Brain pericyte (primary cell): Measurements from ENCODE around the gene RDX.
"Not testable (repeated sequence)": the region's sequence is repeated elsewhere in the genome, so short reads cannot be mapped to it uniquely, and the experiment has no call there.

ENCODE experiments used
- DNase-seq: peaks from one replicate; pipeline ENCODE4 v3.0.0-alpha.2; 2012; ENCODE audit warnings: low read depth, low spot score

The RDX gene

GRCh38 chr11:110296226-110297075 lies at the start of gene RDX:
RDX (minus strand) TSS chr11:110296614; CDS start chr11:110279692, 16,922 bp downstream.
- no peak for DNase-seq

GRCh38 chr11:110345743-110346142 lies 49.3 kb upstream of the RDX start:
- no peak for DNase-seq

- DNase-seq, result no peak
Observed at GRCh38 chr11:110340436-110340835, 44.0 kb upstream of the RDX start.

GRCh38 chr11:110339456-110340250 lies 43.2 kb upstream of the RDX start:
- no peak for DNase-seq

GRCh38 chr11:110338684-110339083 lies 42.3 kb upstream of the RDX start:
- DNase-seq, result no peak

- no peak for DNase-seq
Observed at GRCh38 chr11:110337570-110338193, 41.3 kb upstream of the RDX start.

- no peak for DNase-seq
Observed at GRCh38 chr11:110336054-110336453, 39.6 kb upstream of the RDX start.

GRCh38 chr11:110335358-110335757 lies 38.9 kb upstream of the RDX start:
- no peak for DNase-seq

GRCh38 chr11:110331626-110332025 lies 35.2 kb upstream of the RDX start:
- no peak for DNase-seq

GRCh38 chr11:110329445-110329844 lies 33.0 kb upstream of the RDX start:
- DNase-seq, result no peak

- no peak for DNase-seq
Observed at GRCh38 chr11:110327508-110327907, 31.1 kb upstream of the RDX start.

- DNase-seq, result no peak
Observed at GRCh38 chr11:110323786-110324185, 27.4 kb upstream of the RDX start.

- DNase-seq, result no peak
Observed at GRCh38 chr11:110319501-110319900, 23.1 kb upstream of the RDX start.

GRCh38 chr11:110318638-110319404 lies 22.4 kb upstream of the RDX start:
- DNase-seq, result no peak

- DNase-seq, result no peak
Observed at GRCh38 chr11:110317516-110317932, 21.1 kb upstream of the RDX start.

- DNase-seq, result no peak
Observed at GRCh38 chr11:110314366-110315095, 18.1 kb upstream of the RDX start.

GRCh38 chr11:110312670-110313069 lies 16.3 kb upstream of the RDX start:
- DNase-seq, result no peak

GRCh38 chr11:110311783-110312579 lies 15.6 kb upstream of the RDX start:
- DNase-seq, result no peak

GRCh38 chr11:110308071-110308470 lies 11.7 kb upstream of the RDX start:
- no peak for DNase-seq

GRCh38 chr11:110306019-110306388 lies 9.6 kb upstream of the RDX start:
- DNase-seq, result not testable (repeated sequence)
